SK-N-DZ (cell line): ENCODE results near the gene TSHR. TPM values are rescaled to one million over a fixed set of nuclear protein-coding genes. Genes with fewer than 3 reads are reported as not detected.
"Not testable (repeated sequence)": the region's sequence is repeated elsewhere in the genome, so short reads cannot be mapped to it uniquely, and the experiment has no call there.

Experiments
- DNase-seq: peaks from one replicate; pipeline ENCODE4 v3.0.0-alpha.2; 2015; ENCODE audit warnings: low spot score
- polyA plus RNA-seq, 2 experiments: library from polyadenylated mRNA; depleted of rRNA; stranded (reverse); fragments of >200 nt; gene quantifications; 2 replicates each; pipeline ENCODE4 v1.2.3, GENCODE V29; 2014

The TSHR gene
- 0.20 and 0.58 TPM in 2 replicates for polyA plus RNA-seq (2014; cell fraction: cytosol; rRNA removed)
- 3.1 and 4.0 TPM in 2 replicates for polyA plus RNA-seq (2014; cell fraction: nucleus; rRNA removed)

- DNase-seq, result no peak
These were observed at the start of gene TSHR for GRCh38 chr14:80955416-80955941. TSHR (plus strand) TSS chr14:80955621; CDS start chr14:80955681, 60 bp downstream.

- DNase-seq, result no peak
These were observed 49.1 kb upstream of the TSHR start for GRCh38 chr14:80906336-80906735.

GRCh38 chr14:80906946-80907345 is 48.5 kb upstream of the TSHR start:
- no peak for DNase-seq

- DNase-seq, result not testable (repeated sequence)
These were observed 43.4 kb upstream of the TSHR start for GRCh38 chr14:80912013-80912412.

GRCh38 chr14:80919622-80920021 is 35.8 kb upstream of the TSHR start:
- no peak for DNase-seq

- DNase-seq, result no peak
These were observed 32.1 kb upstream of the TSHR start for GRCh38 chr14:80923368-80923767.

GRCh38 chr14:80924365-80925103 is 30.9 kb upstream of the TSHR start:
- no peak for DNase-seq

GRCh38 chr14:80926397-80927082 is 28.9 kb upstream of the TSHR start:
- no peak for DNase-seq

- no peak for DNase-seq
These were observed 28.1 kb upstream of the TSHR start for GRCh38 chr14:80927083-80927989.

GRCh38 chr14:80930095-80930494 is 25.3 kb upstream of the TSHR start:
- no peak for DNase-seq

- DNase-seq, result no peak
These were observed 24.5 kb upstream of the TSHR start for GRCh38 chr14:80930836-80931389.

GRCh38 chr14:80933282-80933681 is 22.1 kb upstream of the TSHR start:
- DNase-seq, result no peak

GRCh38 chr14:80933686-80934085 is 21.7 kb upstream of the TSHR start:
- DNase-seq, result no peak

- no peak for DNase-seq
These were observed 15.3 kb upstream of the TSHR start for GRCh38 chr14:80940146-80940545.

GRCh38 chr14:80941241-80942185 is 13.9 kb upstream of the TSHR start, which contains the start of gene CEP128:
CEP128 (minus strand) TSS chr14:80941738.
- DNase-seq, result peak; percentile 98

- DNase-seq, result no peak
These were observed 13.2 kb upstream of the TSHR start for GRCh38 chr14:80942191-80942600.

- no peak for DNase-seq
These were observed 10.4 kb upstream of the TSHR start for GRCh38 chr14:80944861-80945617.

GRCh38 chr14:80946187-80946586 is 9.2 kb upstream of the TSHR start:
- no peak for DNase-seq

- DNase-seq, result no peak
These were observed 8.6 kb upstream of the TSHR start for GRCh38 chr14:80946797-80947196.
